Thymus (tissue), 2 donors: Measurements from ENCODE around the gene ATP6V1F. TPM values are rescaled to one million over a fixed set of nuclear protein-coding genes. Genes with fewer than 3 reads are reported as not detected.

Source experiments
- polyA plus RNA-seq: library from polyadenylated mRNA; stranded (reverse); fragments of 200-250 nt; gene quantifications from one replicate; pipeline ENCODE4 v1.2.3, GENCODE V29; 2013
- total RNA-seq: library from RNA; stranded (reverse); fragments of 120-200 nt; gene quantifications from one replicate; pipeline ENCODE4 v1.2.4, GENCODE V29; 2013
- donor health status: healthy.

ATP6V1F gene
- total and polyA plus RNA-seq, 2 donors = 107 to 192 TPM

Other genes with a start within 250 kb of the ATP6V1F start
- 0.19 TPM for gene GARIN1A, start 190.6 kb upstream of the ATP6V1F start, total RNA-seq
- gene GARIN1A, start 190.6 kb upstream of the ATP6V1F start, polyA plus RNA-seq = 1.4 TPM
- gene CALU, start 123.5 kb upstream of the ATP6V1F start, total RNA-seq = 44.4 TPM
- 22.2 TPM for gene CALU, start 123.5 kb upstream of the ATP6V1F start, polyA plus RNA-seq
- gene OPN1SW, start 87.1 kb upstream of the ATP6V1F start, total RNA-seq = not detected
- 0.07 TPM for gene OPN1SW, start 87.1 kb upstream of the ATP6V1F start, polyA plus RNA-seq
- 4.5 TPM for gene CCDC136, start 70.9 kb upstream of the ATP6V1F start, total RNA-seq
- gene CCDC136, start 70.9 kb upstream of the ATP6V1F start, polyA plus RNA-seq = 13.7 TPM
- 0.71 TPM for gene FLNC, start 32.5 kb upstream of the ATP6V1F start, total RNA-seq
- gene FLNC, start 32.5 kb upstream of the ATP6V1F start, polyA plus RNA-seq = 0.96 TPM
- 0.09 TPM for gene KCP, start 47.9 kb downstream of the ATP6V1F start, total RNA-seq
- 0.34 TPM for gene KCP, start 47.9 kb downstream of the ATP6V1F start, polyA plus RNA-seq
- gene IRF5, start 75.1 kb downstream of the ATP6V1F start, total RNA-seq = 10.0 TPM
- 14.0 TPM for gene IRF5, start 75.1 kb downstream of the ATP6V1F start, polyA plus RNA-seq
- gene TNPO3, start 192.3 kb downstream of the ATP6V1F start, total RNA-seq = 30.7 TPM
- gene TNPO3, start 192.3 kb downstream of the ATP6V1F start, polyA plus RNA-seq = 17.2 TPM